Trophoblast cell (in vitro differentiated cells and primary cell): Measurements from ENCODE around the gene TTLL4.

Experiments
- DNase-seq, 2 donors: peaks; one replicate each; pipeline ENCODE4 v3.0.0-alpha.2; 2016
- H2AFZ ChIP-seq: 2 replicates; pipeline ENCODE4 v1.6.1; 2013; ENCODE audit warnings: low read length, moderate library complexity, mild to moderate bottlenecking; ENCODE audit not compliant: insufficient read depth, poor library complexity
- H2AK5ac ChIP-seq: 2 replicates; pipeline ENCODE4 v1.6.1; 2013; ENCODE audit warnings: mild to moderate bottlenecking, low read length
- H2BK120ac ChIP-seq: 2 replicates; pipeline ENCODE4 v1.6.1; 2013; ENCODE audit warnings: low read length, mild to moderate bottlenecking, moderate library complexity; ENCODE audit not compliant: insufficient read depth, poor library complexity
- H2BK12ac ChIP-seq: 2 replicates; pipeline ENCODE4 v1.6.1; 2013; ENCODE audit warnings: mild to moderate bottlenecking, low read length, moderate library complexity
- H2BK5ac ChIP-seq: 2 replicates; pipeline ENCODE4 v1.6.1; 2013; ENCODE audit warnings: low read length, low read depth, moderate library complexity, mild to moderate bottlenecking; ENCODE audit not compliant: poor library complexity
- H3K14ac ChIP-seq: 2 replicates; pipeline ENCODE4 v1.6.1; 2013; ENCODE audit warnings: mild to moderate bottlenecking, low read length
- H3K18ac ChIP-seq: 2 replicates; pipeline ENCODE4 v1.6.1; 2013; ENCODE audit warnings: mild to moderate bottlenecking, low read length
- H3K23ac ChIP-seq: 2 replicates; pipeline ENCODE4 v1.6.1; 2013; ENCODE audit warnings: low read length
- H3K27ac ChIP-seq: 2 replicates; pipeline ENCODE4 v1.5.1; 2013; ENCODE audit warnings: low read depth, mild to moderate bottlenecking, inconsistent platforms, low read length, moderate library complexity
- H3K27me3 ChIP-seq: 2 replicates; pipeline ENCODE4 v1.6.1; 2013; ENCODE audit warnings: inconsistent platforms, mild to moderate bottlenecking, low read length, moderate library complexity; ENCODE audit not compliant: insufficient read depth
- H3K36me3 ChIP-seq, 2 experiments: 1 replicate in 1 of 2; 2 replicates in 1 of 2; pipeline ENCODE4 v1.6.1; 2013; ENCODE audit warnings: low read length in 2 of 2, mild to moderate bottlenecking in 2 of 2, moderate library complexity in 1 of 2; ENCODE audit not compliant: insufficient read depth in 2 of 2, control insufficient read depth in 1 of 2
- H3K4ac ChIP-seq: 2 replicates; pipeline ENCODE4 v1.6.1; 2013; ENCODE audit warnings: low read depth, mild to moderate bottlenecking, low read length, moderate library complexity
- H3K4me1 ChIP-seq, 2 experiments: 1 replicate in 1 of 2; 2 replicates in 1 of 2; pipeline ENCODE4 v1.6.1; 2013; ENCODE audit warnings: low read length in 2 of 2, mild to moderate bottlenecking in 2 of 2, moderate library complexity in 1 of 2; ENCODE audit not compliant: insufficient read depth in 2 of 2, control insufficient read depth in 1 of 2
- H3K4me2 ChIP-seq: 2 replicates; pipeline ENCODE4 v1.6.1; 2013; ENCODE audit warnings: inconsistent platforms, mild to moderate bottlenecking, low read length, moderate library complexity
- H3K4me3 ChIP-seq: 2 replicates; pipeline ENCODE4 v1.5.1; 2013; ENCODE audit warnings: mild to moderate bottlenecking, low read depth, low read length, inconsistent platforms
- H3K79me1 ChIP-seq: one replicate; pipeline ENCODE4 v1.6.1; 2013; ENCODE audit warnings: low read length
- H3K79me2 ChIP-seq: 2 replicates; pipeline ENCODE4 v1.6.1; 2013; ENCODE audit warnings: low read length, mild to moderate bottlenecking; ENCODE audit not compliant: control insufficient read depth, insufficient read depth, poor library complexity
- H3K9ac ChIP-seq: 2 replicates; pipeline ENCODE4 v1.6.1; 2013; ENCODE audit warnings: mild to moderate bottlenecking, low read length
- H3K9me3 ChIP-seq: 2 replicates; pipeline ENCODE4 v1.6.1; 2013; ENCODE audit warnings: low read depth, mild to moderate bottlenecking, control low read depth, inconsistent platforms, low read length; ENCODE audit not compliant: insufficient read depth
- H4K12ac ChIP-seq: 2 replicates; pipeline ENCODE4 v1.6.1; 2013; ENCODE audit warnings: low read depth, mild to moderate bottlenecking, low read length, moderate library complexity
- H4K8ac ChIP-seq: 2 replicates; pipeline ENCODE4 v1.6.1; 2013; ENCODE audit warnings: low read depth, mild to moderate bottlenecking, low read length, moderate library complexity
- H4K91ac ChIP-seq: one replicate; pipeline ENCODE4 v1.6.1; 2013; ENCODE audit warnings: low read depth, mild to moderate bottlenecking, low read length, moderate library complexity
- WGBS: extraction: QIAGEN DNeasy Blood & Tissue Kit; methylation state at CpG from one replicate; pipeline ENCODE4 v1.1.7; 2013; ENCODE audit warnings: missing lambda C conversion rate; ENCODE audit not compliant: insufficient read length, insufficient coverage; ENCODE audit errors: extremely low coverage; 5-methylcytosine and 5-hydroxymethylcytosine counted together

Gene TTLL4

GRCh38 chr2:218796691-218797090, 86.1 kb downstream of the TTLL4 start:
- no peaks in the 10 kb centered on the region for H3K79me1 ChIP-seq
- no peak overlapping the region for H2BK5ac ChIP-seq
- H2BK12ac ChIP-seq: no peak overlapping the region
- no peak overlapping the region for H3K14ac ChIP-seq
- H3K27ac ChIP-seq: no peak overlapping the region
- no peak overlapping the region for H3K4me3 ChIP-seq
- no peak overlapping the region for H4K12ac ChIP-seq
- no peak overlapping the region for H4K8ac ChIP-seq
- no peak overlapping the region for H3K9ac ChIP-seq
- no peak overlapping the region for H2AFZ ChIP-seq
- no peaks in the 10 kb centered on the region for H3K4me1 ChIP-seq
- H3K79me2 ChIP-seq: no peaks in the 10 kb centered on the region
- H4K91ac ChIP-seq: no peak overlapping the region
- H3K4ac ChIP-seq: no peak overlapping the region
- H3K4me2 ChIP-seq: no peak overlapping the region
- DNase-seq: no peak
- H2AK5ac ChIP-seq: no peak overlapping the region
- no peaks in the 10 kb centered on the region for H3K36me3 ChIP-seq
- no peak overlapping the region for H3K18ac ChIP-seq
- H3K27me3 ChIP-seq: no peaks in the 10 kb centered on the region
- no peaks in the 10 kb centered on the region for H3K9me3 ChIP-seq
- no peak overlapping the region for H3K23ac ChIP-seq
- WGBS: no CpG with 5 or more reads among the region's 4 CpGs
- no peak overlapping the region for H2BK120ac ChIP-seq

DNA sequence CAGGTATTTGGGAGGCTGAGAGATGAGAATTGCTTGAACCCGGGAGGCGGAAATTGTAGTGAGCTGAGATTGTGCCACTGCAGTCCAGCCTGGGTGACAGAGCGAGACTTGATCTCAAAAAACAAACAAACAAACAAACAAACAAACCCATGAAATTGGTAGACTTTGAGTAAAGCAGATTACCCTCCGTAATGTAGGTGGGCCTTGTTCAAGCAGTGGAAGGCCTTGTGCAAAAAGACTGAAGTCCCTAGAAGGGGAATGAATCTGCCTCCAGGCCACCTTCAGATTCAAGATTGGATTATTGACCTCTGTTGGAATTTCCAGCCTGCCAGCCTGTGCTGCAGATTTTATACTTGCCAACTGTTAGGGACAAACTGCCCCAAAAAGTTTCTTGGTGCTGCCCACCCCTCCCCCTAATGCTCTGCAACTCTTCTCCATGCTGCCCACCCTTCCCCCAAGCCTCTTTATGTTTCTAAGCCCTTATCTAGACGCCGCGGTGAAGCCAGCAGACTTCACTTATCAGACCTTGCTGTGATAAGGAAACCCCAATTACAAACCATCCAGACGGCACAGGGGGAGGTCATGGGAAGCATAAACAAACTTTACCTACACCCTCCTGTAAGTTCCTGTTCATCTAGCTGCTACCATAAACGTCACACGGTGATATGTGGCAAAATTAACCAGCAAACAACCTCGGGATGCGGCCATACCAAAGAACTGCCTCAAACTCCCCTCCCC, 88.3 kb downstream of the TTLL4 start:
- H4K8ac ChIP-seq: no peak overlapping the region
- WGBS: no CpG with 5 or more reads among the region's 12 CpGs

DNA sequence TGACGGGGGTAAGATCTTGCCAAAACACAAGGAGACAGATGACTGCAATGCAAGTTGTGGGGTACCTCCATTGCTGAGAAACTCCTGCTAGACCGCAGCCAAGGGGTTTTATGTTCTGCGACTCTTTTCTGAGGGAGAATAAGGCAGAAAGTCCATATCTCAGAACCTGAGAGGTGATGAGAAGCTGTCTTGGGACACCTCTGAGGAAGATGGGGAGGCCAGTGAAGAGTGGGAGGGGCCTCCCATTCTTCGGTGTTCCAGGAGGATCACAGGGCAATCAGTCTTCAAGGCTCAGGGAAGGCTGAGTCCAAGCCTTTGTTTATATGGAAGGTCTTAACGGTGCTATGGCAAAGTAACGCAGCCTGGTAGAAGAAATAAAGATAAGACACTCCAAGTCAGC, 89.4 kb downstream of the TTLL4 start:
- no peak for DNase-seq
- Histone ChIP-seq H4K91ac (no peak overlapping the region), H3K79me2 (no peaks in the 10 kb centered on the region), H3K14ac (no peak overlapping the region), H2BK12ac (no peak overlapping the region), H3K18ac (no peak overlapping the region), H3K9ac (no peak overlapping the region), H2BK5ac (no peak overlapping the region), H3K27ac (no peak overlapping the region), H3K4me3 (no peak overlapping the region), H3K23ac (no peak overlapping the region), H3K4me1 (no peaks in the 10 kb centered on the region), H3K79me1 (no peaks in the 10 kb centered on the region), H4K8ac (no peak overlapping the region), H3K4me2 (no peak overlapping the region), H2AFZ (no peak overlapping the region), H3K27me3 (no peaks in the 10 kb centered on the region), H3K4ac (no peak overlapping the region), H4K12ac (no peak overlapping the region), H3K36me3 (no peaks in the 10 kb centered on the region), H2AK5ac (no peak overlapping the region), H2BK120ac (no peak overlapping the region), H3K9me3 (no peaks in the 10 kb centered on the region)
- no CpG with 5 or more reads among the region's 6 CpGs for WGBS

More for the DNA sequence above, 88.3 kb downstream of the TTLL4 start:
- Histone ChIP-seq H4K12ac (no peak overlapping the region), H3K79me2 (no peaks in the 10 kb centered on the region), H2AFZ (no peak overlapping the region), H3K9ac (no peak overlapping the region), H3K36me3 (no peaks in the 10 kb centered on the region), H3K18ac (no peak overlapping the region), H3K4ac (no peak overlapping the region), H2AK5ac (no peak overlapping the region), H3K23ac (no peak overlapping the region), H4K91ac (no peak overlapping the region), H3K27me3 (no peaks in the 10 kb centered on the region), H3K27ac (no peak overlapping the region), H3K4me2 (no peak overlapping the region), H2BK5ac (no peak overlapping the region), H3K4me1 (no peaks in the 10 kb centered on the region), H2BK12ac (no peak overlapping the region), H3K79me1 (no peaks in the 10 kb centered on the region), H3K14ac (no peak overlapping the region), H3K9me3 (no peaks in the 10 kb centered on the region), H2BK120ac (no peak overlapping the region), H3K4me3 (no peak overlapping the region)
- no peak for DNase-seq

- H3K18ac ChIP-seq: no peak overlapping the region
- H3K4me2 ChIP-seq: no peak overlapping the region
- H3K4me3 ChIP-seq: no peak overlapping the region
- H3K14ac ChIP-seq: no peak overlapping the region
- no peak overlapping the region for H3K4ac ChIP-seq
- H3K79me2 ChIP-seq: no peaks in the 10 kb centered on the region
- H2AFZ ChIP-seq: no peak overlapping the region
- H3K27ac ChIP-seq: no peak overlapping the region
- H3K36me3 ChIP-seq: no peaks in the 10 kb centered on the region
- no peak overlapping the region for H4K91ac ChIP-seq
- H2BK12ac ChIP-seq: no peak overlapping the region
- no peak overlapping the region for H3K9ac ChIP-seq
- H2AK5ac ChIP-seq: no peak overlapping the region
- H2BK120ac ChIP-seq: no peak overlapping the region
- H4K8ac ChIP-seq: no peak overlapping the region
- H3K27me3 ChIP-seq: no peaks in the 10 kb centered on the region
- H3K9me3 ChIP-seq: no peaks in the 10 kb centered on the region
- no peak overlapping the region for H2BK5ac ChIP-seq
- no peak overlapping the region for H4K12ac ChIP-seq
- no CpG with 5 or more reads among the region's 4 CpGs for WGBS
- no peaks in the 10 kb centered on the region for H3K79me1 ChIP-seq
- H3K23ac ChIP-seq: no peak overlapping the region
- no peak for DNase-seq
- H3K4me1 ChIP-seq: peaks cover 0 to 3% of the 10 kb centered on the region in 2 experiments
Observed at GRCh38 chr2:218802386-218802994, 91.9 kb downstream of the TTLL4 start.
